ENCODE data around the gene FILIP1.

Gene FILIP1

DNA sequence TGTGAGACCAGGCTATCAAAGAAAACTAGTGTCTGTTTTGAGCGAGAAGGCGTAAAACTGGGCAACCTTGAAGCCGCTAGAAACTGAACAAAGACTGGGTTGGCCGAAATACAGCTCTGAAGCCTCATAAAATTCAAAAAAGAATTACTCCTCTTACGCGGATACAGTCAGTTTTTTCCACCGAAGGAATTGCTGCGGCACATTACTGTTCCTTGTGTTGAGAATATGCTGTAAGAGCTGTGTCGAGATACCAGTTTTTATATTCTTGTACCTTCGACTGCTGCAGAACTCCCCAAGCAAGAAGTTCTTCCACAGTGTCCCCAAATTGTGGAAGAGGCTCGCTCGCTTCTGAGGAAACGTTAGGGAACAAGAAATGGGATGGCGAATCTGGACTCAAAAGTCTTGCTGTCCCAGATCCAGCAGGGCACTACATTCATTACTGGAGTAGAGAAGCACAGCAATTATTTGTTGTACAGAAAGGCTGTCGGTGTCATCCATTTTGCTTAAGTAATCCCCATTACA is 249.5 kb downstream of the FILIP1 start:
- TF ChIP-seq, protein P1, sequence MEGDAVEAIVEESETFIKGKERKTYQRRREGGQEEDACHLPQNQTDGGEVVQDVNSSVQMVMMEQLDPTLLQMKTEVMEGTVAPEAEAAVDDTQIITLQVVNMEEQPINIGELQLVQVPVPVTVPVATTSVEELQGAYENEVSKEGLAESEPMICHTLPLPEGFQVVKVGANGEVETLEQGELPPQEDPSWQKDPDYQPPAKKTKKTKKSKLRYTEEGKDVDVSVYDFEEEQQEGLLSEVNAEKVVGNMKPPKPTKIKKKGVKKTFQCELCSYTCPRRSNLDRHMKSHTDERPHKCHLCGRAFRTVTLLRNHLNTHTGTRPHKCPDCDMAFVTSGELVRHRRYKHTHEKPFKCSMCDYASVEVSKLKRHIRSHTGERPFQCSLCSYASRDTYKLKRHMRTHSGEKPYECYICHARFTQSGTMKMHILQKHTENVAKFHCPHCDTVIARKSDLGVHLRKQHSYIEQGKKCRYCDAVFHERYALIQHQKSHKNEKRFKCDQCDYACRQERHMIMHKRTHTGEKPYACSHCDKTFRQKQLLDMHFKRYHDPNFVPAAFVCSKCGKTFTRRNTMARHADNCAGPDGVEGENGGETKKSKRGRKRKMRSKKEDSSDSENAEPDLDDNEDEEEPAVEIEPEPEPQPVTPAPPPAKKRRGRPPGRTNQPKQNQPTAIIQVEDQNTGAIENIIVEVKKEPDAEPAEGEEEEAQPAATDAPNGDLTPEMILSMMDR (IDR thresholded peaks at IDR 0.05): no peak

DNA sequence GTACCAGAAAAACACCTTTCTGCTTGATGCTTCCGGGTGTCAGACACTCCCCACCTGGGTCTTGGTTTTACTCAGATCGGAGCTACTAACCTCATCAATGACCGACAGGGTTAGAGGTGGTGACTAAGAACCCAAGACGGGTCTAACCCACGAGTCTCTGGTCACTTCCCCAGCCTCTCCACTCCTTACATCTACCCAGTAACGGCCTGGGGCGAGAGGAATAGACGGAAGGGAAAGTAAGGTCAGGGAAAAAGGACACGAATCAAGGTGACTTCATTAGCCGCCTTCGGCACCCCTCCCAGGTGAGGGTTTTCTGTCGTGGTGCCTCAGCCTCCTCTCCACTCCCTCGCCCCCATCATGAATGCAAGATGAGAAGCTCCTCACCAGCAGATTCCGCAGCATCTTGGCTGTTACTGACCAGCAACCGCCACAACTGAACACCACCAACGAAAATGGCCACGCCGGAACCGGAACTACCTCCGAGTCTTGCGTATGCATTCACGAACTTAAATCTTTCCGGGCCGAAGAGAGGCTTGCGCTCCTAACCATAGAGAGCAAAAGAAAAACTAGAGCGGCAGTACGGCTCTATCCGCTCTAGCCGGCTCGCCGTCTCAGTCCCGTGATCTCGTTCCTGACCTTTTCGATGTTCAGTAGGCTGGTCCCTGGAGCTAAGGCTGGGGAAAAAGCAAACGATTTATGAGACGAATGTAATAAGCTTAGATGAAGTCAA is 250.1 kb downstream of the FILIP1 start, which contains the start of gene COX7A2:
COX7A2 (minus strand) TSS at position 469 of the 730 bp plus-strand sequence; CDS start at position 402, 67 bp downstream.
- TF ChIP-seq, protein P1 (IDR thresholded peaks at IDR 0.05): no peak
